HepG2 (cell line): ENCODE measurements around the gene EEF1A1. TPM values are rescaled to one million over a fixed set of nuclear protein-coding genes. Genes with fewer than 3 reads are reported as not detected.

Experiments
- DNMT3B ChIP-seq: conservative IDR thresholded peaks from 2 replicates; pipeline ENCODE4 v1.6.1; 2016; ENCODE audit warnings: missing biosample characterization, control low read depth
- FOXA3 ChIP-seq: IDR thresholded peaks from 2 replicates; pipeline ENCODE4 v1.6.1; 2016; ENCODE audit warnings: missing genetic modification reagents, missing compliant biosample characterization
- GATA4 ChIP-seq: sonication (generic); IDR thresholded peaks from 2 replicates; pipeline ENCODE4 v1.6.1; 2016; ENCODE audit warnings: antibody characterized with exemption, low read depth, borderline replicate concordance
- GTF3A ChIP-seq: sonication (generic); formaldehyde crosslinking; conservative IDR thresholded peaks from 2 replicates; pipeline ENCODE4 v1.4.0; 2020; ENCODE audit warnings: mild to moderate bottlenecking, missing genetic modification reagents
- KMT2A ChIP-seq: sonication (generic); formaldehyde crosslinking; IDR thresholded peaks from 2 replicates; pipeline ENCODE4 v1.4.0; 2020; ENCODE audit warnings: missing genetic modification reagents
- MTA3 ChIP-seq: sonication (generic); formaldehyde crosslinking; IDR thresholded peaks from 2 replicates; pipeline ENCODE4 v1.4.0; 2020; ENCODE audit warnings: missing genetic modification reagents
- NFE2L2 ChIP-seq: fragments of 150-350 bp; IDR thresholded peaks from 2 replicates; pipeline ENCODE4 v1.6.1; 2014; ENCODE audit warnings: low read length
- NFYC ChIP-seq: IDR thresholded peaks from 2 replicates; pipeline ENCODE4 v1.6.1; 2016; ENCODE audit warnings: missing genetic modification reagents, missing compliant biosample characterization
- NR2C2 ChIP-seq: sonication (generic); formaldehyde crosslinking; IDR thresholded peaks from 2 replicates; pipeline ENCODE4 v1.4.0; 2020; ENCODE audit warnings: missing genetic modification reagents, mild to moderate bottlenecking, moderate library complexity, borderline replicate concordance
- PHF8 ChIP-seq: sonication (generic); formaldehyde crosslinking; IDR thresholded peaks from 2 replicates; pipeline ENCODE4 v1.5.0; 2020; ENCODE audit warnings: missing genetic modification reagents
- RFX1 ChIP-seq: fragments of 450-650 bp; IDR thresholded peaks from 2 replicates; pipeline ENCODE4 v1.6.1; 2017
- SP140L ChIP-seq: sonication (generic); formaldehyde crosslinking; IDR thresholded peaks from 2 replicates; pipeline ENCODE4 v1.4.0; 2020; ENCODE audit warnings: missing genetic modification reagents, borderline replicate concordance
- TFDP2 ChIP-seq: sonication (generic); formaldehyde crosslinking; IDR thresholded peaks from 2 replicates; pipeline ENCODE4 v1.4.0; 2020; ENCODE audit warnings: missing genetic modification reagents
- ZHX2 ChIP-seq, 2 experiments: sonication (generic) in 1 of 2; formaldehyde crosslinking in 1 of 2; IDR thresholded peaks; 2 replicates each; pipeline versions ENCODE4 v1.6.1 to v1.9.0; 2014 to 2022; ENCODE audit warnings: antibody characterized with exemption in 1 of 2, borderline replicate concordance in 1 of 2, inconsistent platforms in 1 of 2, low read depth in 1 of 2, missing genetic modification reagents in 1 of 2
- ZNF160 ChIP-seq: sonication (generic); formaldehyde crosslinking; IDR thresholded peaks from 2 replicates; pipeline ENCODE4 v1.8.0; 2022; ENCODE audit warnings: mild to moderate bottlenecking, inconsistent platforms, missing genetic modification reagents
- ZNF17 ChIP-seq: sonication (generic); formaldehyde crosslinking; IDR thresholded peaks from 2 replicates; pipeline ENCODE4 v1.5.0; 2020; ENCODE audit warnings: mild to moderate bottlenecking, missing genetic modification reagents
- ZNF335 ChIP-seq: sonication (generic); formaldehyde crosslinking; IDR thresholded peaks from 2 replicates; pipeline ENCODE4 v1.4.0; 2020; ENCODE audit warnings: missing genetic modification reagents
- ZNF562 ChIP-seq: sonication (generic); formaldehyde crosslinking; IDR thresholded peaks from 2 replicates; pipeline ENCODE4 v1.8.0; 2022; ENCODE audit warnings: missing genetic modification reagents, borderline replicate concordance
- ZNF737 ChIP-seq: sonication (generic); formaldehyde crosslinking; IDR thresholded peaks from 2 replicates; pipeline ENCODE4 v1.5.0; 2020; ENCODE audit warnings: missing genetic modification reagents, mild to moderate bottlenecking, borderline replicate concordance
- polyA plus RNA-seq, 8 experiments: library from polyadenylated mRNA; depleted of rRNA in 3 of 8; stranded (reverse) in 7 of 8; unstranded in 1 of 8; fragments of >200 nt; fragmentation: Illumina TruSeq in 4 of 8; extraction: Trizol in 4 of 8; gene quantifications; 2 replicates each; pipeline versions ENCODE4 v1.2.1 to v1.2.3, GENCODE V29; 2011 to 2016; ENCODE audit warnings: low read depth in 4 of 8, missing spikeins in 1 of 8, mixed read lengths in 1 of 8; ENCODE audit not compliant: insufficient read depth in 1 of 8
- total RNA-seq, 5 experiments: library from RNA; depleted of rRNA; stranded (reverse); fragments of >200 nt; fragmentation: Illumina TruSeq; extraction: Trizol; gene quantifications; 2 replicates each; pipeline ENCODE4 v1.2.3, GENCODE V29; 2016; ENCODE audit warnings: low read depth in 1 of 5
- TF ChIP-seq, protein P1 (sequence below): sonication (generic); formaldehyde crosslinking; IDR thresholded peaks from 2 replicates; pipeline ENCODE4 v1.4.0; 2020; ENCODE audit warnings: missing genetic modification reagents, borderline replicate concordance

Gene EEF1A1
- total and polyA plus RNA-seq, 2 of the 13 experiments (the other 11 are each of a cell fraction or from before 2014, with no cell fraction given): 13,726 to 17,172 TPM

DNA sequence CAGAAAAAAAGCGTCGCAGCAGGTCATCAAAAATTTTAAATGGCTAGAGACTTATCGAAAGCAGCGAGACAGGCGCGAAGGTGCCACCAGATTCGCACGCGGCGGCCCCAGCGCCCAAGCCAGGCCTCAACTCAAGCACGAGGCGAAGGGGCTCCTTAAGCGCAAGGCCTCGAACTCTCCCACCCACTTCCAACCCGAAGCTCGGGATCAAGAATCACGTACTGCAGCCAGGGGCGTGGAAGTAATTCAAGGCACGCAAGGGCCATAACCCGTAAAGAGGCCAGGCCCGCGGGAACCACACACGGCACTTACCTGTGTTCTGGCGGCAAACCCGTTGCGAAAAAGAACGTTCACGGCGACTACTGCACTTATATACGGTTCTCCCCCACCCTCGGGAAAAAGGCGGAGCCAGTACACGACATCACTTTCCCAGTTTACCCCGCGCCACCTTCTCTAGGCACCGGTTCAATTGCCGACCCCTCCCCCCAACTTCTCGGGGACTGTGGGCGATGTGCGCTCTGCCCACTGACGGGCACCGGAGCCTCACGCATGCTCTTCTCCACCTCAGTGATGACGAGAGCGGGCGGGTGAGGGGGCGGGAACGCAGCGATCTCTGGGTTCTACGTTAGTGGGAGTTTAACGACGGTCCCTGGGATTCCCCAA, at the start of gene EEF1A1 (continued):
- TF ChIP-seq TFDP2 (CRISPR knock-in tag) (0 out of 2 replicates have a peak, but pooled peaks have one; percentile 24), ZNF737 (CRISPR knock-in tag) (peak; percentile 94; the same call in 1 of the 2 replicates), ZNF160 (CRISPR knock-in tag) (no peak; the same call in none of the 2 replicates), KMT2A (CRISPR knock-in tag) (peak; percentile 58), DNMT3B (peak; percentile 98), ZNF335 (peak; percentile 32), FOXA3 (CRISPR knock-in tag) (peak; percentile 58), NR2C2 (CRISPR knock-in tag) (peak; percentile 40), ZNF562 (CRISPR knock-in tag) (no peak), NFE2L2 (no peak), GATA4 (peak; percentile 91), PHF8 (CRISPR knock-in tag) (peak; percentile 85), SP140L (CRISPR knock-in tag) (peak; percentile 92; the same call in 1 of the 2 replicates), MTA3 (CRISPR knock-in tag) (no peak), ZNF17 (CRISPR knock-in tag) (no peak), GTF3A (CRISPR knock-in tag) (peak; percentile 33; the same call in 1 of the 2 replicates), NFYC (peak; percentile 32; the same call in 1 of the 2 replicates), RFX1 (no peak), ZHX2 (IDR thresholded peaks at IDR 0.05; ENCODE audit: low read depth) (no peak; the same call in 1 of the 2 replicates), ZHX2 (CRISPR knock-in tag; IDR thresholded peaks at IDR 0.05; ENCODE audit: borderline replicate concordance) (0 out of 2 replicates have a peak, but pooled peaks have one; percentile 72)
- TF ChIP-seq, protein P1, sequence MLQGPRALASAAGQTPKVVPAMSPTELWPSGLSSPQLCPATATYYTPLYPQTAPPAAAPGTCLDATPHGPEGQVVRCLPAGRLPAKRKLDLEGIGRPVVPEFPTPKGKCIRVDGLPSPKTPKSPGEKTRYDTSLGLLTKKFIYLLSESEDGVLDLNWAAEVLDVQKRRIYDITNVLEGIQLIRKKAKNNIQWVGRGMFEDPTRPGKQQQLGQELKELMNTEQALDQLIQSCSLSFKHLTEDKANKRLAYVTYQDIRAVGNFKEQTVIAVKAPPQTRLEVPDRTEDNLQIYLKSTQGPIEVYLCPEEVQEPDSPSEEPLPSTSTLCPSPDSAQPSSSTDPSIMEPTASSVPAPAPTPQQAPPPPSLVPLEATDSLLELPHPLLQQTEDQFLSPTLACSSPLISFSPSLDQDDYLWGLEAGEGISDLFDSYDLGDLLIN (CRISPR knock-in tag): 0 out of 2 replicates have a peak, but pooled peaks have one; percentile 42
